ENCODE results near the gene C14orf119.

Gene C14orf119

DNA sequence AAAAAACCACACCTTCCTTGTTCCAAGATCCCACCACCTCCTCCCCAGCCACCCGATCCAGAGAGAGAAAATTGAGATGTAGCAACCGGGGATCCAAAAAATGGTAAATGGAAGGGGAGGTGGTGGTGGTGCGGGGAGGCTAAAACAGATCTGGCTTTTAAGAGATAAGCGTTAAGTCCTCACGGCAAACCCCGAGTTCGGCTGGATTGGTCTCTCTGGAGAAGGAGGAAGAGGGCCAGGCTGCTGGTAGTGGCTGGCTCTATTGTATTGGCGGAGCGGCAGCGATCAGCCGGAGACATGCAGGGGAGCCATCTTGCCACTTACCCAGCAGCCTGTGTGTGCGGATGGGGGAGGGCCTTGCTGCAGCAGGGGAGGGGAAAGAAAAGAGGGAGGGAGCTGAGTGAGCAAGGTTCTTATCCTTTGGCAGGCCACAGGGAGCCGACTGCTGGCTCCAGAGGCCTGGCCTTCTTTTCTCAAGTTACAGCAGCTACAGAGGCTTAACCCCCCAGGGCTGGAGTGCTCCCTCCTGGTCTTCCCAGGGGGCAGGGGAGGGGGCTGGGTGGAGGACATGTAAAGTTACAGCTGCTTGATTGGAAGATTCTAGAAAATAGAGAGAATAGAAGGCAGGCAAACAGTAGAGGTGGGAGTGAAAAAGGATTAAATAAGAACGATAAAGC, 23.9 kb upstream of the C14orf119 start:
- H3K9me3 ChIP-seq (ENCODE audit: control insufficient read depth, insufficient read depth, low read length) = no peaks in the 10 kb centered on the region
- H3K36me3 ChIP-seq (ENCODE audit: control insufficient read depth, low read length) = peaks cover 81% of the 10 kb centered on the region
- H3K27me3 ChIP-seq (ENCODE audit: control insufficient read depth, low read length) = no peaks in the 10 kb centered on the region
- H3K4me1 ChIP-seq (ENCODE audit: control insufficient read depth, low read length) = peaks cover 33% of the 10 kb centered on the region
- H3K27ac ChIP-seq (ENCODE audit: low read depth, low read length) = peak overlapping the region; percentile 46
- TF ChIP-seq, protein P1, sequence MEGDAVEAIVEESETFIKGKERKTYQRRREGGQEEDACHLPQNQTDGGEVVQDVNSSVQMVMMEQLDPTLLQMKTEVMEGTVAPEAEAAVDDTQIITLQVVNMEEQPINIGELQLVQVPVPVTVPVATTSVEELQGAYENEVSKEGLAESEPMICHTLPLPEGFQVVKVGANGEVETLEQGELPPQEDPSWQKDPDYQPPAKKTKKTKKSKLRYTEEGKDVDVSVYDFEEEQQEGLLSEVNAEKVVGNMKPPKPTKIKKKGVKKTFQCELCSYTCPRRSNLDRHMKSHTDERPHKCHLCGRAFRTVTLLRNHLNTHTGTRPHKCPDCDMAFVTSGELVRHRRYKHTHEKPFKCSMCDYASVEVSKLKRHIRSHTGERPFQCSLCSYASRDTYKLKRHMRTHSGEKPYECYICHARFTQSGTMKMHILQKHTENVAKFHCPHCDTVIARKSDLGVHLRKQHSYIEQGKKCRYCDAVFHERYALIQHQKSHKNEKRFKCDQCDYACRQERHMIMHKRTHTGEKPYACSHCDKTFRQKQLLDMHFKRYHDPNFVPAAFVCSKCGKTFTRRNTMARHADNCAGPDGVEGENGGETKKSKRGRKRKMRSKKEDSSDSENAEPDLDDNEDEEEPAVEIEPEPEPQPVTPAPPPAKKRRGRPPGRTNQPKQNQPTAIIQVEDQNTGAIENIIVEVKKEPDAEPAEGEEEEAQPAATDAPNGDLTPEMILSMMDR (IDR thresholded peaks at IDR 0.05; ENCODE audit: low read depth, low read length, poor library complexity, severe bottlenecking) = no peak
- peak overlapping the region; percentile 79 for H3K4me3 ChIP-seq (ENCODE audit: low read length)
- no peaks in the 10 kb centered on the region for H3K9me2 ChIP-seq (replicated peaks; ENCODE audit: control insufficient read depth, low read length)
- peaks cover 58% of the 10 kb centered on the region for H3K79me2 ChIP-seq (ENCODE audit: control insufficient read depth, low read length)
- H3K4me2 ChIP-seq (ENCODE audit: low read length) = peak overlapping the region; percentile 98
- H3F3A ChIP-seq (ENCODE audit: control insufficient read depth, insufficient read depth) = peaks cover 13% of the 10 kb centered on the region
- H4K20me1 ChIP-seq (ENCODE audit: control insufficient read depth, insufficient read depth, low read depth, low read length) = peaks cover 18% of the 10 kb centered on the region

DNA sequence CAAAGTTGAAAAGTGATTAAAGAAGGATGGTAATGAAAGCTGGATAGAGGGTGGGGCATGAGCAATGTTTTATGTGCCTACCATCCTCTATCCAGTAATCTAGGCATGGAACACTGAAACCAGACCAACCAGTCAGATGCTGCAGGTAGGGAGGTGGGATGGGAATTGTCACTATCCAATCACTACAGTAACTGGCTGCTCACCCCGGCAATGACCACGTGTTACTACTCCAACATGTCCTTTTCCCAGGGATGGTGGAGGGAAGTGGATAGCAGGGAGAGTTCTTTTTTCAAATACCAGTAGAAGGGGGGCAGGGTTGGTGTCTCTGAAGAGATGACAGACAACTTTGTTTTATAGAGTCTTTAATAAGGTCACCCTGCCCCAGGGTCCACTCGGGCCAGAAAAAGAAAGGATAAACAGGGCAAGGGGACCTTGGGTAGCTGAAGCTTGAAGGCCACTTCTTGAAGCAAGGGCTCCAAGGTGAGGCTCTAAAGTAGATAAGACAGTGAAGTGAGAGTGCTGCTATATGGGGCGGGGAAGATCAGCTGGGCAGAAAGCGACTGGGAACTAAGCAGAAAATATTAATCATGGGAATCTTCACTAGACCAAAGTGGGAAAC, 23.3 kb upstream of the C14orf119 start:
- H3K9me3 ChIP-seq (ENCODE audit: control insufficient read depth, insufficient read depth, low read length) = no peaks in the 10 kb centered on the region
- H3K9me2 ChIP-seq (replicated peaks; ENCODE audit: control insufficient read depth, low read length) = no peaks in the 10 kb centered on the region
- TF ChIP-seq EZH2phosphoT487 (IDR thresholded peaks at IDR 0.05; ENCODE audit: borderline replicate concordance, low read length) = no peak
- TF ChIP-seq, protein P1 (IDR thresholded peaks at IDR 0.05; ENCODE audit: low read depth, low read length, poor library complexity, severe bottlenecking) = no peak
- H3K4me3 ChIP-seq (ENCODE audit: low read length) = peak overlapping the region; percentile 79
- H3F3A ChIP-seq (ENCODE audit: control insufficient read depth, insufficient read depth) = peaks cover 13% of the 10 kb centered on the region
- H3K27ac ChIP-seq (ENCODE audit: low read depth, low read length) = peak overlapping the region; percentile 46
- peak overlapping the region; percentile 98 for H3K4me2 ChIP-seq (ENCODE audit: low read length)
- H3K36me3 ChIP-seq (ENCODE audit: control insufficient read depth, low read length) = peaks cover 82% of the 10 kb centered on the region
- peaks cover 33% of the 10 kb centered on the region for H3K4me1 ChIP-seq (ENCODE audit: control insufficient read depth, low read length)
- H3K79me2 ChIP-seq (ENCODE audit: control insufficient read depth, low read length) = peaks cover 52% of the 10 kb centered on the region
- H3K27me3 ChIP-seq (ENCODE audit: control insufficient read depth, low read length) = no peaks in the 10 kb centered on the region
- peaks cover 13% of the 10 kb centered on the region for H4K20me1 ChIP-seq (ENCODE audit: control insufficient read depth, insufficient read depth, low read depth, low read length)

DNA sequence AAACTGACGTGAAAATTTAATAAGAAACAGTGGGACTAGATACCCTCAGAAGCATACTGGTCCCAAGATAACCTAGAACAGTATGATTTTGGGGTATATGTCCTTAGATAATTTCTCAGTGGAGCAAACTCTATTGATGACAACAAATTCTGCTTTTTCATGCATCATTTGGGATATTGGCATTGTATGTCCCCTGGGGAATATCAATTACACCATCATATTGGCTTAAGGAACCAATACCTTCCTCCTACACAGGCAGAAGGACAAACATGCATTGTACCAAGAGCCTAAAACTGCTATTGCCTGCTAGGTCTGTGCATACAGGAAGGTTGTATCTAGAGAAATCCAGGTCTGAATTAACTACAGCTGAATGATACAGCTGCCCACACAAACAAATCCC, 20.4 kb upstream of the C14orf119 start:
- Histone ChIP-seq H3K79me2 (ENCODE audit: control insufficient read depth, low read length) (peaks cover 24% of the 10 kb centered on the region), H3K36me3 (ENCODE audit: control insufficient read depth, low read length) (peaks cover 82% of the 10 kb centered on the region)

More for the DNA sequence above, 20.4 kb upstream of the C14orf119 start:
- Histone ChIP-seq H3K4me2 (ENCODE audit: low read length) (no peak overlapping the region), H3K4me1 (ENCODE audit: control insufficient read depth, low read length) (peaks cover 16% of the 10 kb centered on the region), H3K9me2 (replicated peaks; ENCODE audit: control insufficient read depth, low read length) (no peaks in the 10 kb centered on the region), H4K20me1 (ENCODE audit: control insufficient read depth, insufficient read depth, low read depth, low read length) (no peaks in the 10 kb centered on the region), H3K27me3 (ENCODE audit: control insufficient read depth, low read length) (no peaks in the 10 kb centered on the region), H3F3A (ENCODE audit: control insufficient read depth, insufficient read depth) (peaks cover 30% of the 10 kb centered on the region), H3K27ac (ENCODE audit: low read depth, low read length) (no peak overlapping the region), H3K4me3 (ENCODE audit: low read length) (no peak overlapping the region), H3K9me3 (ENCODE audit: control insufficient read depth, insufficient read depth, low read length) (no peaks in the 10 kb centered on the region)
- TF ChIP-seq, protein P1 (IDR thresholded peaks at IDR 0.05; ENCODE audit: low read depth, low read length, poor library complexity, severe bottlenecking) = no peak
- TF ChIP-seq EZH2phosphoT487 (IDR thresholded peaks at IDR 0.05; ENCODE audit: borderline replicate concordance, low read length) = no peak
